Lower lobe of right lung (tissue), 2 donors: Measurements from ENCODE around the gene CASKIN1. TPM values are rescaled to one million over a fixed set of nuclear protein-coding genes. Genes with fewer than 3 reads are reported as not detected.

ENCODE experiments used
- ATAC-seq, 2 donors: fragments of 200-7000 bp; cut with Tn5 transposase; one replicate each; pipeline ENCODE4 v1.9.1; 2020 to 2022; ENCODE audit warnings: mild to moderate bottlenecking in 2 of 2, moderate library complexity in 2 of 2
- DNase-seq: peaks from one replicate; pipeline ENCODE4 v3.0.0-alpha.2; 2020
- H3K27ac ChIP-seq: fragments of 200-600 bp; one replicate; pipeline ENCODE4 v1.8.0; 2022
- H3K27me3 ChIP-seq: fragments of 200-600 bp; one replicate; pipeline ENCODE4 v1.8.0; 2022; ENCODE audit warnings: low read depth
- H3K36me3 ChIP-seq: fragments of 200-600 bp; one replicate; pipeline ENCODE4 v1.8.0; 2022; ENCODE audit warnings: mild to moderate bottlenecking
- H3K4me1 ChIP-seq: fragments of 200-600 bp; one replicate; pipeline ENCODE4 v1.8.0; 2022
- H3K4me3 ChIP-seq: fragments of 200-600 bp; one replicate; pipeline ENCODE4 v1.8.0; 2022; ENCODE audit warnings: mild to moderate bottlenecking
- H3K9me3 ChIP-seq: fragments of 200-600 bp; one replicate; pipeline ENCODE4 v1.8.0; 2022
- intact Hi-C: fragments of 100-400 bp; cut with DNase I; formaldehyde crosslinking; loops from one replicate; pipeline ENCODE4 v1.11.0; 2022
- total RNA-seq: library from RNA; stranded (reverse); fragmentation: NEBNext Ultra II Directional; extraction: Animal tissue kit (Norgen Biotek cat#: 25700); gene quantifications from one replicate; pipeline ENCODE4 v1.2.1, GENCODE V29; 2021
- TF ChIP-seq, protein P1 (sequence below): fragments of 200-600 bp; IDR thresholded peaks from one replicate; pipeline ENCODE4 v1.8.0; 2022; ENCODE audit warnings: antibody characterized with exemption, mild to moderate bottlenecking
- donor health status: DM: no; HTN: yes; CAD: no; lungs with severe emphysema.

The CASKIN1 gene
- total RNA-seq, 1 donor from 2014 or later, result 0.09 TPM

DNA sequence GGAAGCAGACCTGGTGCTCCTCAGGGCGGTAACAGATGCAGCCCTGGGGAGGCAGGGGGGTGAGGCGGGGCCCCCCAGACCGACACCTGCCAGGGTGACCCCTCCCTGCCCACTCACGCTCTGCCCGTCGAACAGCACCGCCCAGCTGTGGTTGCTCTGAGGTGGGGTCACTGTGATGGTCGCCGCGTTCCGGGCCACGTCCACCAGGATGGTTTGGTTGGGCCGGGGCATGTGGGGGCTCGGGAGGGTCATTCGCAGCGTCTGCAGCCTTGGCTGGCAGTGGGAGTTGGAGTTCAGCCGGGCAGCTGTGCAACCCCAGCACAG lies 13.6 kb upstream of the CASKIN1 start:
- no peak for ATAC-seq
- H3K9me3 ChIP-seq, result no peaks in the 10 kb centered on the region
- TF ChIP-seq, protein P1, sequence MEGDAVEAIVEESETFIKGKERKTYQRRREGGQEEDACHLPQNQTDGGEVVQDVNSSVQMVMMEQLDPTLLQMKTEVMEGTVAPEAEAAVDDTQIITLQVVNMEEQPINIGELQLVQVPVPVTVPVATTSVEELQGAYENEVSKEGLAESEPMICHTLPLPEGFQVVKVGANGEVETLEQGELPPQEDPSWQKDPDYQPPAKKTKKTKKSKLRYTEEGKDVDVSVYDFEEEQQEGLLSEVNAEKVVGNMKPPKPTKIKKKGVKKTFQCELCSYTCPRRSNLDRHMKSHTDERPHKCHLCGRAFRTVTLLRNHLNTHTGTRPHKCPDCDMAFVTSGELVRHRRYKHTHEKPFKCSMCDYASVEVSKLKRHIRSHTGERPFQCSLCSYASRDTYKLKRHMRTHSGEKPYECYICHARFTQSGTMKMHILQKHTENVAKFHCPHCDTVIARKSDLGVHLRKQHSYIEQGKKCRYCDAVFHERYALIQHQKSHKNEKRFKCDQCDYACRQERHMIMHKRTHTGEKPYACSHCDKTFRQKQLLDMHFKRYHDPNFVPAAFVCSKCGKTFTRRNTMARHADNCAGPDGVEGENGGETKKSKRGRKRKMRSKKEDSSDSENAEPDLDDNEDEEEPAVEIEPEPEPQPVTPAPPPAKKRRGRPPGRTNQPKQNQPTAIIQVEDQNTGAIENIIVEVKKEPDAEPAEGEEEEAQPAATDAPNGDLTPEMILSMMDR, result no peak
- no peak overlapping the region for H3K4me3 ChIP-seq
- no peak overlapping the region for H3K27ac ChIP-seq
- no peaks in the 10 kb centered on the region for H3K27me3 ChIP-seq
- peaks cover 40% of the 10 kb centered on the region for H3K4me1 ChIP-seq
- intact Hi-C loops, result no loop called here
- peaks cover 40% of the 10 kb centered on the region for H3K36me3 ChIP-seq
- DNase-seq, result no peak

GRCh38 chr16:2209258-2210008 lies 13.0 kb upstream of the CASKIN1 start:
- Histone ChIP-seq H3K4me1 (peaks cover 45% of the 10 kb centered on the region), H3K27me3 (no peaks in the 10 kb centered on the region), H3K36me3 (peaks cover 40% of the 10 kb centered on the region), H3K27ac (no peak overlapping the region), H3K9me3 (no peaks in the 10 kb centered on the region), H3K4me3 (no peak overlapping the region)
- TF ChIP-seq, protein P1, result no peak
- ATAC-seq (no peak), DNase-seq (peak; percentile 45)
- intact Hi-C loops, result no loop called here

DNA sequence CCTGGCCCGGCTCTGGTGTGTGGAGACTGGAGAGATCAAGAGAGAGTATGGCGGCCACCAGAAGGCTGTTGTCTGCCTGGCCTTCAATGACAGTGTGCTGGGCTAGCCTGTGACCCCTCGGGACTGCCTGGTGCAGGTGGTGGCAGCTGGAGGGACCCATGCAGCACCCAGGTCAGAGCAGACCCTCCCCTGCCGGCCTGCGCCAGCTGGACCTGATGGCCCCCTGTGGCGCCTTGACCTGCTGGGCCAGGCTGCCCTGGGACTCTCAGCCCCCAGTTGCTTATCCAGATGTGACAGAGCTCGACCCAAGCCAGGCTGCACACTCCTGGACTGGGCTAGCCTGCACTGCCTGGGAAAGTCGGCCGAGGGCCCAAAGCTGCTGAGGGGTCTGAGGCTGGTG lies 12.4 kb upstream of the CASKIN1 start:
- peaks cover 40% of the 10 kb centered on the region for H3K36me3 ChIP-seq
- DNase-seq (no peak), ATAC-seq (no peak)
- intact Hi-C loops, result no loop called here
- peaks cover 44% of the 10 kb centered on the region for H3K4me1 ChIP-seq
- H3K4me3 ChIP-seq, result no peak overlapping the region
- no peaks in the 10 kb centered on the region for H3K9me3 ChIP-seq
- H3K27ac ChIP-seq, result no peak overlapping the region
- TF ChIP-seq, protein P1, result no peak
- H3K27me3 ChIP-seq, result no peaks in the 10 kb centered on the region

- no peak overlapping the region for H3K4me3 ChIP-seq
- no peak overlapping the region for H3K27ac ChIP-seq
- H3K4me1 ChIP-seq, result peaks cover 39% of the 10 kb centered on the region
- no peaks in the 10 kb centered on the region for H3K9me3 ChIP-seq
- H3K27me3 ChIP-seq, result no peaks in the 10 kb centered on the region
- peak; percentile 43 for DNase-seq
- intact Hi-C loops, result no loop called here
- ATAC-seq, result no peak
- H3K36me3 ChIP-seq, result peaks cover 40% of the 10 kb centered on the region
- TF ChIP-seq, protein P1, result no peak
Observed at GRCh38 chr16:2208308-2208707, 11.9 kb upstream of the CASKIN1 start.

DNA sequence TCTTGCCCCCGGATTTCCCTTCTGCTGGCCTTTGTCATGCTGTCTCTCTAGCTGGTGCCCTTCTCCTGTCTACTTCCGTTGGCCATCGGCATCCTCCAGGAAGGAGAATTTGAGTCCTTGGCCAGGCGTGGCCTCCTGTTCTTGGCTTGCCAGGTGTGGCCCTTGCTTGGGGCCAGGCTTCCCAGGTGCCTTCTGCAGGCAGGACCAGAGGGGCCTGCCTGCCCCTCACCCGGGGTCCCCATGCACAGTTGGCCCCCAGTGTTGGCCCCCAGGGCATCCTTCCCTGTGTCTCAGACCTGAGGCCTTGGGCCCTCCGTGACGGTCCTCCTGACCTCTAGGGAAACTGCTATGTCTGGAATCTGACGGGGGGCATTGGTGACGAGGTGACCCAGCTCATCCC lies 11.5 kb upstream of the CASKIN1 start:
- Histone ChIP-seq H3K27ac (no peak overlapping the region), H3K36me3 (peaks cover 40% of the 10 kb centered on the region)
- no peak for ATAC-seq

More for the DNA sequence above, 11.5 kb upstream of the CASKIN1 start:
- Histone ChIP-seq H3K9me3 (no peaks in the 10 kb centered on the region), H3K4me3 (no peak overlapping the region), H3K4me1 (peaks cover 35% of the 10 kb centered on the region), H3K27me3 (no peaks in the 10 kb centered on the region)
- intact Hi-C loops, result no loop called here
- TF ChIP-seq, protein P1, result no peak
- DNase-seq, result no peak
